Neuron (in vitro differentiated cells): Measurements from ENCODE around the gene KLK13.

Source experiments
- H2AFZ ChIP-seq: one replicate; pipeline ENCODE4 v1.6.1; 2013; ENCODE audit warnings: low read depth, mild to moderate bottlenecking, inconsistent platforms, low read length, moderate library complexity
- H3K27me3 ChIP-seq: one replicate; pipeline ENCODE4 v1.6.1; 2013; ENCODE audit warnings: low read length; ENCODE audit not compliant: insufficient read depth
- H3K36me3 ChIP-seq: one replicate; pipeline ENCODE4 v1.6.1; 2013; ENCODE audit warnings: low read length; ENCODE audit not compliant: insufficient read depth
- H3K4me1 ChIP-seq: one replicate; pipeline ENCODE4 v1.6.1; 2013; ENCODE audit warnings: low read length; ENCODE audit not compliant: insufficient read depth
- H3K4me3 ChIP-seq: 2 replicates; pipeline ENCODE4 v1.5.1; 2013; ENCODE audit warnings: mild to moderate bottlenecking, low read length, moderate library complexity
- H3K9me3 ChIP-seq: one replicate; pipeline ENCODE4 v1.6.1; 2013; ENCODE audit warnings: low read length

Gene KLK13

GRCh38 chr19:51064534-51065220 is at the start of gene KLK13:
Gene KLK13, minus strand, starts transcription at chr19:51065092. Its CDS starts 25 bp downstream, at chr19:51065067.
- peaks cover 3% of the 10 kb centered on the region for H3K4me1 ChIP-seq
- H3K27me3 ChIP-seq = peaks cover 15% of the 10 kb centered on the region
- H3K9me3 ChIP-seq = no peaks in the 10 kb centered on the region
- no peak within 1 kb of the TSS for H2AFZ ChIP-seq
- H3K4me3 ChIP-seq = no peak within 1 kb of the TSS
- H3K36me3 ChIP-seq = no peaks in the 10 kb centered on the region

- H3K36me3 ChIP-seq = no peaks in the 10 kb centered on the region
- no peak overlapping the region for H2AFZ ChIP-seq
- no peaks in the 10 kb centered on the region for H3K9me3 ChIP-seq
- H3K4me1 ChIP-seq = no peaks in the 10 kb centered on the region
- H3K27me3 ChIP-seq = peaks cover 15% of the 10 kb centered on the region
- no peak overlapping the region for H3K4me3 ChIP-seq
Measured at GRCh38 chr19:51114087-51114729, 49.3 kb upstream of the KLK13 start.

GRCh38 chr19:51111606-51112005 is 46.7 kb upstream of the KLK13 start:
- H3K27me3 ChIP-seq = peaks cover 14% of the 10 kb centered on the region
- H3K4me3 ChIP-seq = no peak overlapping the region
- no peak overlapping the region for H2AFZ ChIP-seq
- H3K36me3 ChIP-seq = no peaks in the 10 kb centered on the region
- H3K9me3 ChIP-seq = no peaks in the 10 kb centered on the region
- H3K4me1 ChIP-seq = peaks cover 7% of the 10 kb centered on the region

- H3K4me1 ChIP-seq = peaks cover 7% of the 10 kb centered on the region
- H3K9me3 ChIP-seq = no peaks in the 10 kb centered on the region
- no peak overlapping the region for H2AFZ ChIP-seq
- no peaks in the 10 kb centered on the region for H3K36me3 ChIP-seq
- H3K4me3 ChIP-seq = no peak overlapping the region
- peaks cover 14% of the 10 kb centered on the region for H3K27me3 ChIP-seq
Measured at GRCh38 chr19:51110666-51110971, 45.7 kb upstream of the KLK13 start.

- peaks cover 10% of the 10 kb centered on the region for H3K27me3 ChIP-seq
- H2AFZ ChIP-seq = peak overlapping the region; percentile 88
- H3K9me3 ChIP-seq = no peaks in the 10 kb centered on the region
- peak overlapping the region; percentile 85 for H3K4me3 ChIP-seq
- peaks cover 7% of the 10 kb centered on the region for H3K4me1 ChIP-seq
- peaks cover 2% of the 10 kb centered on the region for H3K36me3 ChIP-seq
Measured at GRCh38 chr19:51108805-51109146, 43.9 kb upstream of the KLK13 start.

GRCh38 chr19:51108066-51108804 is 43.3 kb upstream of the KLK13 start, which contains the start of gene CTU1:
Gene CTU1, minus strand, starts transcription at chr19:51108409. Its CDS starts 3,840 bp downstream, at chr19:51104569.
- H3K4me1 ChIP-seq = peaks cover 7% of the 10 kb centered on the region
- H3K4me3 ChIP-seq = peak within 1 kb of the TSS; percentile 85
- peaks cover 3% of the 10 kb centered on the region for H3K36me3 ChIP-seq
- peaks cover 10% of the 10 kb centered on the region for H3K27me3 ChIP-seq
- no peaks in the 10 kb centered on the region for H3K9me3 ChIP-seq
- peak within 1 kb of the TSS; percentile 88 for H2AFZ ChIP-seq

GRCh38 chr19:51107406-51108065 is 42.6 kb upstream of the KLK13 start:
- Histone ChIP-seq H3K27me3 (peaks cover 5% of the 10 kb centered on the region), H3K4me3 (peak overlapping the region; percentile 85), H2AFZ (peak overlapping the region; percentile 20), H3K9me3 (no peaks in the 10 kb centered on the region), H3K36me3 (peaks cover 9% of the 10 kb centered on the region), H3K4me1 (peaks cover 7% of the 10 kb centered on the region)

GRCh38 chr19:51103926-51104341 is 39.0 kb upstream of the KLK13 start:
- H3K4me1 ChIP-seq = peaks cover 7% of the 10 kb centered on the region
- no peaks in the 10 kb centered on the region for H3K9me3 ChIP-seq
- no peak overlapping the region for H2AFZ ChIP-seq
- H3K4me3 ChIP-seq = no peak overlapping the region
- H3K27me3 ChIP-seq = no peaks in the 10 kb centered on the region
- H3K36me3 ChIP-seq = peaks cover 19% of the 10 kb centered on the region

- H3K4me1 ChIP-seq = peaks cover 4% of the 10 kb centered on the region
- H2AFZ ChIP-seq = no peak overlapping the region
- H3K36me3 ChIP-seq = peaks cover 22% of the 10 kb centered on the region
- no peak overlapping the region for H3K4me3 ChIP-seq
- H3K9me3 ChIP-seq = no peaks in the 10 kb centered on the region
- no peaks in the 10 kb centered on the region for H3K27me3 ChIP-seq
Measured at GRCh38 chr19:51102991-51103390, 38.1 kb upstream of the KLK13 start.

GRCh38 chr19:51101171-51101865 is 36.4 kb upstream of the KLK13 start:
- Histone ChIP-seq H3K36me3 (peaks cover 27% of the 10 kb centered on the region), H3K4me1 (no peaks in the 10 kb centered on the region), H2AFZ (no peak overlapping the region), H3K4me3 (no peak overlapping the region), H3K27me3 (no peaks in the 10 kb centered on the region), H3K9me3 (no peaks in the 10 kb centered on the region)

GRCh38 chr19:51100601-51101000 is 35.7 kb upstream of the KLK13 start:
- no peak overlapping the region for H2AFZ ChIP-seq
- H3K27me3 ChIP-seq = no peaks in the 10 kb centered on the region
- peaks cover 27% of the 10 kb centered on the region for H3K36me3 ChIP-seq
- H3K4me1 ChIP-seq = no peaks in the 10 kb centered on the region
- no peaks in the 10 kb centered on the region for H3K9me3 ChIP-seq
- no peak overlapping the region for H3K4me3 ChIP-seq

GRCh38 chr19:51099047-51099382 is 34.1 kb upstream of the KLK13 start:
- H2AFZ ChIP-seq = no peak overlapping the region
- no peaks in the 10 kb centered on the region for H3K27me3 ChIP-seq
- H3K36me3 ChIP-seq = peaks cover 27% of the 10 kb centered on the region

More at GRCh38 chr19:51099047-51099382, 34.1 kb upstream of the KLK13 start:
- Histone ChIP-seq H3K4me3 (no peak overlapping the region), H3K9me3 (no peaks in the 10 kb centered on the region), H3K4me1 (no peaks in the 10 kb centered on the region)
